Adipose tissue (tissue), 3 donors: Measurements from ENCODE around the gene FCN1. TPM values are rescaled to one million over a fixed set of nuclear protein-coding genes. Genes with fewer than 3 reads are reported as not detected.

Experiments
- H3K27ac ChIP-seq: one replicate; pipeline ENCODE4 v1.5.1; 2013; ENCODE audit warnings: low read depth, low read length
- WGBS, 3 donors: extraction: QIAGEN DNeasy Blood & Tissue Kit; methylation state at CpG; one replicate each; pipeline ENCODE4 v1.1.7; 2013; 5-methylcytosine and 5-hydroxymethylcytosine counted together
- polyA plus RNA-seq, 3 donors: library from polyadenylated mRNA; stranded (reverse); fragments of 200-250 nt; gene quantifications; one replicate each; pipeline ENCODE4 v1.2.3, GENCODE V29; 2013
- donor health status: healthy with polysubstance abuse.
- donor health status: Bipolar disorder and iron deficiency.
- donor health status: healthy.

Gene FCN1
- polyA plus RNA-seq, 3 donors: 1.7 to 43.4 (median 7.0) TPM

DNA sequence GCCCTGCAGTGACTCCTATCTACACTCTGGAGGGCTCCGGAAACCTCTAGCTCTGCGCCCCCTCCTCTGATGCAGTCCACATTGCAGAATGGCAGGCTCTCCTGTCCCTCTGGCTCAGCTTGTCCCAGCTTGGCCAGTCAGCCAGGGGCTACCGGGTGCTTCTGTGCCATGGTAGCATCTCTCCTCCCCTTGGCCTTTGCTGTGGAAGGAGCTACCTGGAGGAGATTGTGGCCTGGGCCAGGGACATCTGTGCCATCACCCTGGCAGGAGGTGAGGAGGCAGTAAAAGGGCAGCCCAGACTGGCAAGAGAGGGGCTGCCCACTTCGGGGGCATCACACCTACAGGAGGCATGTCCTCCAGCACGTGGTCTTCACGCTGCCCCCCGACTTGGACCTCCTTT, 38.1 kb upstream of the FCN1 start:
- 81 to 95% (median 90%) methylated on average over 7 of the region's 7 CpGs for WGBS, 3 donors
- no peak overlapping the region for H3K27ac ChIP-seq

- WGBS, 3 donors: 97 to 100% (median 100%) methylated on average over 1 of the region's 1 CpG
- no peak overlapping the region for H3K27ac ChIP-seq
Measured at GRCh38 chr9:134955156-134955555, 37.4 kb upstream of the FCN1 start.

GRCh38 chr9:134951994-134952393, 34.3 kb upstream of the FCN1 start:
- no peak overlapping the region for H3K27ac ChIP-seq
- 78 to 98% (median 90%) methylated on average over 1 of the region's 1 CpG for WGBS, 3 donors

- 92 to 94% (median 94%) methylated on average over 11 of the region's 11 CpGs for WGBS, 3 donors
- H3K27ac ChIP-seq: no peak overlapping the region
Measured at GRCh38 chr9:134951461-134951860, 33.7 kb upstream of the FCN1 start.

GRCh38 chr9:134950386-134951210, 32.9 kb upstream of the FCN1 start:
- 88 to 90% (median 89%) methylated on average over 21 of the region's 21 CpGs for WGBS, 3 donors
- H3K27ac ChIP-seq: no peak overlapping the region

DNA sequence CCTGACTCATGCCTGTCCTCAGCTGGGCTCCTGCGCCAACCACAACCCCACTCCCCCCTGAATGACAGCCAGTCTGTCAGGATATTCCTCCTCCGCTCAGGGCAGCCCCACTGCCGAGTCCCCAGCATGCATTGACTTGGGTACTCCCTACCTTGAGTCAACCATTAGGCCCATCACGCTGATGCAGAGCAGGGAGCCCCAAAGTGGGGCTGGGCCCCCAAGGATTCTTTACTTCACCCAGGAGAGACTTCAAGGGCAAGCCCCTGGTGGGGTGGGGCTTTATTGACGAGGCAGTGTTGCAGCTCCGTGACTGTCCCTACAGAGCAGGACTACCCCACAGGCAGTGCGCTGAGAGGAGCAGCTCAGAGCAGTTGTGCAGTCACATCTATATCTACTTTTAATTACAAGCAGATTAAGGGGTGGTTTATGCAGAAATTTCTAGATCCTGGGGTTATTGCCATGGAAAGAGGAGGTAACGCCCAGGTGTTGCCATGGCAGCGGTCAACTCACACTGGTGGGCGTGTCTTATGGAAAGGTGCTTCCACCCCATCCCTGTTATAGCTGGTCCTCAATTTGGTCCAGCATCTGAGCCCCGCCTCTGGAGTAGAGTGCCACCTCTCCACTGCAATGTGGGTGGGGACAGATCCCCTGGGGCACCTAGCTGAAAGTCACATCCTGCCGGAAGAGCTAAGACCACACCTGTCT, 32.1 kb upstream of the FCN1 start:
- WGBS, 3 donors: 88 to 93% (median 92%) methylated on average over 11 to 12 of the region's 12 CpGs

GRCh38 chr9:134948149-134948548, 30.4 kb upstream of the FCN1 start:
- no peak overlapping the region for H3K27ac ChIP-seq
- WGBS, 3 donors: 78 to 95% (median 91%) methylated on average over 11 of the region's 11 CpGs

More for the DNA sequence above, 32.1 kb upstream of the FCN1 start:
- H3K27ac ChIP-seq: no peak overlapping the region

GRCh38 chr9:134947265-134947955, 29.7 kb upstream of the FCN1 start:
- WGBS, 3 donors: 57 to 70% (median 62%) methylated on average over 24 to 26 of the region's 26 CpGs
- no peak overlapping the region for H3K27ac ChIP-seq

DNA sequence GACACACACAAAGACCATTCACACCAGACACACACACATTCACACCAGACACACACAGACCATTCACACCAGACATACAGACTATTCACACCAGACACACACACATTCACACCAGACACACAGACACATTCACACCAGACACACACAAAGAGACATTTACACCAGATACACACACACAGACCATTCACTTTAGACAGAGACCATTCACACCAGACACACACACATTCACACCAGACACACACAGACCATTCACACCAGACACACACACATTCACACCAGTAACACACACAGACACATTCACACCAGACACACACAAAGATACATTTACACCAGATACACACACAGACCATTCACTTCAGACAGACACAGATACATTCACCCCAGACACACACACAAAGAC, 29.0 kb upstream of the FCN1 start:
- no peak overlapping the region for H3K27ac ChIP-seq

- no peak overlapping the region for H3K27ac ChIP-seq
- 90 to 97% (median 93%) methylated on average over 12 of the region's 12 CpGs for WGBS, 3 donors
Measured at GRCh38 chr9:134945509-134946275, 28.0 kb upstream of the FCN1 start.

DNA sequence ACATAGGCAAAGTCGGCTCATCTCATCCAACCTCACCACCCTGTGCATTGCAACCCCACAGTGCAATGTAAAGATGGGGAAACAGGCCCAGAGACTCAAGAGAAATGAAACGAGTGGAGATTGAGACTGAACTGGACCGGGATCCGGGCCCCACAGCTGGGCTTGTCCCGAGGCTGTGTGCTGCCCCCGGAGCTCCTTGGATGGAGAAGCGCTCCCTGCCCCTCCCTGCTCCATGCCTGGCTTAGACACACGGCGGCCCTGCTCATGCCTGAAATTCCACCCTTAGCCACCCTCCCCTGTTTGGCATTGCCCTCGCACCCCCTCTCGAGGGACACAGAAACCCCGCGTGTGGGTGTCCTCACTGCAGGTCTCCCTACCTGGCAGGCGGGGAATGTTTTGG, 27.2 kb upstream of the FCN1 start:
- no peak overlapping the region for H3K27ac ChIP-seq
- 54 to 67% (median 62%) methylated on average over 14 of the region's 14 CpGs for WGBS, 3 donors

DNA sequence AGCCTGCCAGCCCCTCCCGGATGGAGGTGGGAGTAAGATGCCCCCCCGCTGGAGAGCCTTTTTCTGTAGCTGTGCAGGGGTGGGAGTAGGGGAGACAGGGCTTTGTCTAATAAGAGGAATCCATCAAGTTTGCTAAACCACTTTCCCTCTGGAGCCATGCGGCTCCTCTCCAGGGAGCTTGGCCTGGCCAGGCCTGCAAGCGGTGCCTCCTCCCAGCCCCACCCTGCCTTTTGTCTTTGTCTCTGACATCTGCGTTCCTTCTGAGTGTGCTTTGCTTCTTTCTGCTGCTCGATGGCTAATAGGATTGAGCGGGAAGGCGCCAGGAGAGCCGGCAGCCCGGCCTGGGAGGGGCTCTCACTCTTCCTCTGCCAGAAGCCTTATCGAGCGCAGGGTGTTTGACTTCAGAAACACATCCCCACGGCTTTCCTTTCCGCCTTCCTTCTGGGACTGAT, 26.7 kb upstream of the FCN1 start:
- WGBS, 3 donors: 17 to 49% (median 37%) methylated on average over 14 of the region's 14 CpGs
- no peak overlapping the region for H3K27ac ChIP-seq

- WGBS, 3 donors: 78 to 94% (median 83%) methylated on average over 15 of the region's 15 CpGs
- no peak overlapping the region for H3K27ac ChIP-seq
Measured at GRCh38 chr9:134943836-134944235, 26.1 kb upstream of the FCN1 start.

- no peak overlapping the region for H3K27ac ChIP-seq
- 86 to 88% (median 87%) methylated on average over 13 of the region's 13 CpGs for WGBS, 3 donors
Measured at GRCh38 chr9:134943411-134943810, 25.7 kb upstream of the FCN1 start.

- 10 to 49% (median 39%) methylated on average over 8 of the region's 8 CpGs for WGBS, 3 donors
- no peak overlapping the region for H3K27ac ChIP-seq
Measured at GRCh38 chr9:134942788-134943184, 25.1 kb upstream of the FCN1 start.

- no peak overlapping the region for H3K27ac ChIP-seq
- 23 to 49% (median 46%) methylated on average over 27 of the region's 27 CpGs for WGBS, 3 donors
Measured at GRCh38 chr9:134942011-134942787, 24.5 kb upstream of the FCN1 start.

DNA sequence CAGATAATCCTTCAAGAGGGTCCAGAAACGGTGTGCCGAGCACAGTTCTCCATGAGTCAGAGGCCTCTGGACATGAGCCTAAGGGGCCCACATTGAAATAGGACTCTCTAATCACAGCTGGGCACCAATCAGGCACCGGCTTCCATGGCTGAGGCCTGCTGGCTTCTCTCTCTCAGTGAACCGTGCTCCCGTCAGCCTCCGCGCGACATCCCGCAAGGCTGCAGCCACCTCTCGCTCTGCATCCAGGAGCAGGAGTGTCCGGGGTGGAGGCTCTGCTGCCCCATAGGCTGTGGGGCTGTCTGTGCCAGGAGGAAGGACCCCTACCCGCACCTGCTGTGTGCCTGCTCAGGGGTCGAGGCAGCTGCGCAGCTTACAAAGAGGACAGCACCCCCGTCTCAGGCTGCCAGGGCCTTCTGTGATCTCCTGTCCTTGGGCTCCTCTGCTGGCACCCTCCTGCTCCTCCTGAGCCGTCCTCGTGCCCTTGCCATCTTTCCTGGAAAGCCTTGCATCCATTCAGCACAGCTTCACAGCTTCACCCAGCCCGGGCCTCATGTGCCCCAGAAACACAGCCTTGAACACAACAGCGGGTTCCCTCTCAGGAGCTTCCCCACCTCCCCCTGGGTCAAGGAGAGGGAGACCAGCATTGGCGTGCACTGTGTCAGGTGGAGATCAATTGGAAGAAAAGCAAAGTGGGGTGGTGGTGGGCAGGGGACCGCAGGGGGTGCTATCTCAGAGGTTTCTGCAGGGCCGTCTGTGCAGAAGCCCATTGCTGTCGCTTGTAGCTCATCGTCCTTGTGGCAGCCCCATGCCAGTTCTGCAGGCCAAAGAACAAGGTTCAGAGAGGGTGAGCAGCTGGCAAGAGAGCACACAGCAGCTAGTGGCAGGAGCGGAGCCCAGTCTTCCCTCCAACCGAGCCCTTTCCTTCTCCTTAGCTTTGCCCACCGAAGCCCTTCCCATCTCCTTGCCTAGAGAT, 22.8 kb upstream of the FCN1 start:
- WGBS, 3 donors: 92 to 93% (median 93%) methylated on average over 27 of the region's 27 CpGs
- H3K27ac ChIP-seq: no peak overlapping the region
